Measurements from ENCODE around the gene HPN. TPM values are rescaled to one million over a fixed set of nuclear protein-coding genes. Genes with fewer than 3 reads are reported as not detected.

The HPN gene
- total RNA-seq, 1 donor from 2014 or later = 2.3 TPM

DNA sequence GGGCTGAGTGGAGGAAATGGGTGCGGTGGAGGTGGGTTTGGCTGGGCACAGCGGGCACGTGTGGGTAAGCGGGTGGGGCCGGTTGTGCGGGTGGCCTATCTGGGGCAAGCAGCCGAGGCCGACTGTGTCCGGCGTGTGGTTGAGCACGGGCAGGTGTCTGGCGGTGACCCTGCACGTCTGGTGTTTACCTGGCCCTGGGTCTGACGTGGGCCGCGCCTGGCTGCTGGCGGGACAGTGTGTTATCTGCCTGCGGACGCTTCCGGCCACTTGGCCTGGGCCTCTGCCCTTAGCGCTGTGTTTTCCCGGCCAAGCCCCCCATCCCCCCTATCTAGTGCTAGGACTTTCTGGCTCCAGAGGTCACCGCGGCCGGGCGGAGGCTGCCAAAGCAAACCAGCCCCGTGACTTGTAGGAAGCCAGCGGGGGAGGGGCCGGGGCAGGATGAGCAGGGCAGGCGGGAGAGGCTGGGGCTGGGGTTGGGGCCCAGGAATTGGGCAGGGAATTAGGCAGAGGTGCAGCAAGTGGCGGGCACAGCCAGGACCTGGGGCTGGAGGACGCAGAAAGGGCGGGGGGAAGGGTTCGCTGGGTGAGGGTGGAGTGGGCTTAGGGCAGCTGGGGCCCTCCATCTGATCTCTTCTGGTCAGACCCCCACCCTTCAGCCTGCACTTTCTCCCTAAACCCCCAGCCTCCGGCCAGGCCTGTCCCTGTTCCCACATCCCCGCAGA lies 534 bp upstream of the HPN start:
- no peak for DNase-seq (ENCODE audit: low read depth)
- no peaks in the 10 kb centered on the region for H3K36me3 ChIP-seq (ENCODE audit: control insufficient read depth, insufficient read depth, low read length)
- H3K4me3 ChIP-seq (ENCODE audit: low read depth, low read length) = no peak overlapping the region
- peaks cover 20% of the 10 kb centered on the region for H3K27me3 ChIP-seq (ENCODE audit: control insufficient read depth, insufficient read depth, low read length)
- TF ChIP-seq, protein P1, sequence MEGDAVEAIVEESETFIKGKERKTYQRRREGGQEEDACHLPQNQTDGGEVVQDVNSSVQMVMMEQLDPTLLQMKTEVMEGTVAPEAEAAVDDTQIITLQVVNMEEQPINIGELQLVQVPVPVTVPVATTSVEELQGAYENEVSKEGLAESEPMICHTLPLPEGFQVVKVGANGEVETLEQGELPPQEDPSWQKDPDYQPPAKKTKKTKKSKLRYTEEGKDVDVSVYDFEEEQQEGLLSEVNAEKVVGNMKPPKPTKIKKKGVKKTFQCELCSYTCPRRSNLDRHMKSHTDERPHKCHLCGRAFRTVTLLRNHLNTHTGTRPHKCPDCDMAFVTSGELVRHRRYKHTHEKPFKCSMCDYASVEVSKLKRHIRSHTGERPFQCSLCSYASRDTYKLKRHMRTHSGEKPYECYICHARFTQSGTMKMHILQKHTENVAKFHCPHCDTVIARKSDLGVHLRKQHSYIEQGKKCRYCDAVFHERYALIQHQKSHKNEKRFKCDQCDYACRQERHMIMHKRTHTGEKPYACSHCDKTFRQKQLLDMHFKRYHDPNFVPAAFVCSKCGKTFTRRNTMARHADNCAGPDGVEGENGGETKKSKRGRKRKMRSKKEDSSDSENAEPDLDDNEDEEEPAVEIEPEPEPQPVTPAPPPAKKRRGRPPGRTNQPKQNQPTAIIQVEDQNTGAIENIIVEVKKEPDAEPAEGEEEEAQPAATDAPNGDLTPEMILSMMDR (IDR thresholded peaks at IDR 0.05; ENCODE audit: insufficient read depth, low read length, poor library complexity, severe bottlenecking) = no peak

DNA sequence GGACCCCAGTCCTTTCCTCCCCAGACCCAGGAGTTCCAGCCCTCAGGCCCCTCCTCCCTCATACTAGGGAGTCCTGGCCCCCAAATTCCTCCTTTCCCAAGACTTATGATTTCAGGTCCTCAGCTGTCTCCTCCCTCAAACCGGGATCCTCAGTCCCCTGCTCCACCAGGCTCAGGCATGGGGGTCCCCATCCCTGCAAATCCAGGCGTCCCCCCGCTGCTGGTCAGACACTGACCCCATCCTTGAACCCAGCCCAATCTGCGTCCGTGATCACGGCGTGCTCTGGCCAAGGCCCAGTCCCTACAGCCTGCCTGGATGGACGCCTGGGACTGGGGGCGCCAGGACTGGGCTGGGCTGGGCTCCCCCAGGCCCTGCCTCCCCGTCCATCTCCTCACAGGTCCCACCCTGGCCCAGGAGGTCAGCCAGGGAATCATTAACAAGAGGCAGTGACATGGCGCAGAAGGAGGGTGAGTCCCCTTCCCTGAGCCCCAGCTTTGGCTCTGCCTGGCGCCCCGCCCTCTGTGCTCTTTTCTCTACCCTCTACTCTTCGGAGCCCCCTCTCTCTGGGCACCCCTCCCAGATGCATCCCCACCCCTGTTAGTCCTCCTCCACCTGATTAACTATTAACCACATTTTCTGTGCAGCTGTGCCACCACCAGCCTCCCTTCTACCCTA lies 672 bp downstream of the HPN start:
- TF ChIP-seq, protein P1 (IDR thresholded peaks at IDR 0.05; ENCODE audit: insufficient read depth, low read length, poor library complexity, severe bottlenecking) = no peak
- peaks cover 20% of the 10 kb centered on the region for H3K27me3 ChIP-seq (ENCODE audit: control insufficient read depth, insufficient read depth, low read length)

DNA sequence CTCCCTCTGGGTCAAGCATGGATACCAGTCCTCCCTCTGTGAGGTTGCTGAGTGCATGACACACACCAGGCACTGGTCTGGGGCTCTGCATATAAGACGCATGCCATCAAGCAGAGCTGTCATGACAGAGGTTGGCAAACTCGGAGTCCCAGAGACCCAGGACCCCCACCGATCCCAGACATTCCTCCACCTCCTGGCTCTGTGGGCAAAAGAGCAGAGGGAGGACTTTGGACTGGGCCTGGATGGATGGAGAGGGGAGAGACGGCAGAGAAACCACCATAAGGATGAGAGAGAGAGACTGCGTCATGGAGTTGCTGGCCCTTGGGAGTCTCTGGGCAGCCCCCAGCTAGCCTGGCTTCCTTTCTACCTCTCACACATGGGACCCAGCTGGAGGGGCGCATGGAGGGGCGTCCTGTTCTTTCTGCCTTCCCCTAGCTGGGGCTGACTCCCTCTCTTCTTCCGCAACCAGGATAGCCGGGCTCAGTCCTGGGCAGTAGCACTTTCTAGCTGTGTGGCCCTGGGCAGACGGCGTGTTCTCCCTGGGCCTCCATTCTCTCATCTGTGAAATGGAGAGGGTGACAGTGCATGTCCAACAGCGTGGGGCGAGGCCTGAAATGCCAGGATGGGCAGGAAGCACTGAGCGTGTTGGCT lies 1.6 kb downstream of the HPN start:
- TF ChIP-seq, protein P1 (IDR thresholded peaks at IDR 0.05; ENCODE audit: insufficient read depth, low read length, poor library complexity, severe bottlenecking) = no peak
- Histone ChIP-seq H3K27me3 (ENCODE audit: control insufficient read depth, insufficient read depth, low read length) (peaks cover 20% of the 10 kb centered on the region), H3K4me3 (ENCODE audit: low read depth, low read length) (no peak overlapping the region), H3K36me3 (ENCODE audit: control insufficient read depth, insufficient read depth, low read length) (no peaks in the 10 kb centered on the region)
- no peak for DNase-seq (ENCODE audit: low read depth)

More for the DNA sequence above, 672 bp downstream of the HPN start:
- DNase-seq (ENCODE audit: low read depth) = no peak
- Histone ChIP-seq H3K4me3 (ENCODE audit: low read depth, low read length) (no peak overlapping the region), H3K36me3 (ENCODE audit: control insufficient read depth, insufficient read depth, low read length) (no peaks in the 10 kb centered on the region)

DNA sequence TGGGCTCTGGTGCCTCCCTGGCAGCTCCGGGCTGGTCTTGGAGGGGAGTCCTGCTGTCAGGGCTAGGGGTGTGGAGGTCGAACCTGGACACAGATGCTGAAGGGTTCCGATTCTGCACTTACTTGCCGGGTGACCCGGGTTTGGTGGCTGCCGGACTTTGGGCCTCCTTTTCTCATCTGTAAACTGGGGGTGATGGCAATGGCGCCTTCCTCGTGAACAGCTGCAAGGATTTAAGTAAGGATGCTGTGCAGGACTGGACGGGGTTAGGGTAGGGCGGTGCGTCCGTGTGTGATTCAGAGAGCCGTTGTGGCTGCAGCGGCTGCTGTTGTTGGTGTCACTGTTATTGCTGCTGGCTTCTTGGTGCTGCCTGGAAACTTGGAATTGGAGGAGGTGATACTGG lies 2.4 kb downstream of the HPN start:
- DNase-seq (ENCODE audit: low read depth) = no peak
- Histone ChIP-seq H3K4me3 (ENCODE audit: low read depth, low read length) (no peak overlapping the region), H3K36me3 (ENCODE audit: control insufficient read depth, insufficient read depth, low read length) (no peaks in the 10 kb centered on the region), H3K27me3 (ENCODE audit: control insufficient read depth, insufficient read depth, low read length) (peaks cover 23% of the 10 kb centered on the region)
- TF ChIP-seq, protein P1 (IDR thresholded peaks at IDR 0.05; ENCODE audit: insufficient read depth, low read length, poor library complexity, severe bottlenecking) = no peak

DNA sequence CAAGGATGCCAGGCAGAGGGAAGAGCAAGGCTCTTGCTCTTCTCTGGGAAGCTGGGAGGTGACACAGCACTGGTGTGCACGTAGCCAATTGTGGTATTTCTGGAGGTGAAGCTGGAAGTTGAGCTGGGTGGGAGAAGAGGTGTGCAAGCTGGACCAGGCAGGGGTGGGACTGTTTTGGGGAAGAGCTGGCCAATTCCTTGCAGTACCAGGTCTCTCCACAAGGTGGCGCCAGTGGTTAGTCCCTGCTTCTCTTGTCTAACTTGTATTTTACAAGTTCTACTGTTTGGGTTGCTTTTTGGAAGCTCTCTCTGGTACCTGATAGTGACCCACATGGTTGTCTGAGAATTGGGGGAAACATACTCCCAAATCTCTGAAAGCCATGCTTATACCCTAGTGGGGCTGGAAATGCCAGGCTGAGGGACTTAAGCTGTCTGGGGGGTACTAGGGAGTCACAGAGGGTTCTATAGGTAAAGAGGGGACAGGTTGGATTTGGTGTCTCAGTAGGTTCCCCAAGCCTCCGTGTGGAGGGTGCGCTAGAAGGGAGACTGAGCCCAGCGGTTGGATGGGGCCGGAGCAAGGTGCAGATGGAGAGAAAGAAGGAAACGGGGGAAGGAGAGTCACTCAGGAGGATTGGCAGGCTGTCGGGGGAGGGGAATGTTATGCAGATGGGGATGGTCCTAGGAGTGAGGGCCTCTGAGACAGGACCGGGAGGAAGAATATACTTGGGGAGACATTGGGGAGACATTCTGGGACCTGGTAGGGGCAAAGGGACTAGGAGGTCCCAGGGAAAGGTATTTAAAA lies 3.0 kb downstream of the HPN start:
- Histone ChIP-seq H3K27me3 (ENCODE audit: control insufficient read depth, insufficient read depth, low read length) (peaks cover 27% of the 10 kb centered on the region), H3K36me3 (ENCODE audit: control insufficient read depth, insufficient read depth, low read length) (no peaks in the 10 kb centered on the region), H3K4me3 (ENCODE audit: low read depth, low read length) (no peak overlapping the region)
- TF ChIP-seq, protein P1 (IDR thresholded peaks at IDR 0.05; ENCODE audit: insufficient read depth, low read length, poor library complexity, severe bottlenecking) = peak; percentile 98
- DNase-seq (ENCODE audit: low read depth) = no peak

All from kidney epithelial cell (primary cell).